T-helper 1 cell (primary cell): Measurements from ENCODE around the gene DEGS1.
"Not testable (repeated sequence)": the region's sequence is repeated elsewhere in the genome, so short reads cannot be mapped to it uniquely, and the experiment has no call there.

Experiments
- DNase-seq, 5 donors: peaks; one replicate each; pipeline ENCODE4 v3.0.0-alpha.2; 2012 to 2020

DEGS1 gene

GRCh38 chr1:224181453-224181810, 1.6 kb upstream of the DEGS1 start:
- DNase-seq = no peak

- DNase-seq = peak; percentile 22 to 85 (median 42)
Observed at GRCh38 chr1:224182057-224182865, 779 bp upstream of the DEGS1 start.

- peak; percentile 26 to 67 (median 47) for DNase-seq
Observed at GRCh38 chr1:224183591-224184312, 712 bp downstream of the DEGS1 start.

GRCh38 chr1:224185208-224185607, 2.2 kb downstream of the DEGS1 start:
- DNase-seq = no peak

GRCh38 chr1:224188286-224188685, 5.2 kb downstream of the DEGS1 start:
- DNase-seq = peak in 1 of 5 donors; percentile 66

- DNase-seq = no peak
Observed at GRCh38 chr1:224189561-224189960, 6.5 kb downstream of the DEGS1 start.

- peak in 1 of 5 donors; percentile 84 for DNase-seq
Observed at GRCh38 chr1:224192082-224192788, 9.2 kb downstream of the DEGS1 start.

GRCh38 chr1:224193319-224193966, 10.4 kb downstream of the DEGS1 start:
- no peak for DNase-seq

- no peak for DNase-seq
Observed at GRCh38 chr1:224196813-224197600, 14.0 kb downstream of the DEGS1 start.

GRCh38 chr1:224198572-224198971, 15.5 kb downstream of the DEGS1 start:
- no peak for DNase-seq

GRCh38 chr1:224199679-224200078, 16.6 kb downstream of the DEGS1 start:
- DNase-seq = no peak

GRCh38 chr1:224201383-224201782, 18.3 kb downstream of the DEGS1 start:
- DNase-seq = no peak

GRCh38 chr1:224201853-224202252, 18.8 kb downstream of the DEGS1 start:
- no peak for DNase-seq

- DNase-seq = no peak
Observed at GRCh38 chr1:224203243-224204016, 20.4 kb downstream of the DEGS1 start.

GRCh38 chr1:224205438-224205840, 22.4 kb downstream of the DEGS1 start:
- peak in 1 of 5 donors; percentile 48 for DNase-seq

GRCh38 chr1:224205931-224206538, 23.0 kb downstream of the DEGS1 start:
- DNase-seq = not testable (repeated sequence)

- DNase-seq = no peak
Observed at GRCh38 chr1:224211206-224211962, 28.3 kb downstream of the DEGS1 start.

- no peak for DNase-seq
Observed at GRCh38 chr1:224212618-224213061, 29.6 kb downstream of the DEGS1 start.

GRCh38 chr1:224213438-224214119, 30.5 kb downstream of the DEGS1 start:
- DNase-seq = no peak
